Fibroblast of villous mesenchyme (primary cell): ENCODE measurements around the gene COL1A1. TPM values are rescaled to one million over a fixed set of nuclear protein-coding genes. Genes with fewer than 3 reads are reported as not detected.

Experiments
- DNase-seq: peaks from one replicate; pipeline ENCODE4 v3.0.0-alpha.2; 2010; ENCODE audit warnings: low read depth
- H3K4me3 ChIP-seq: 2 replicates; pipeline ENCODE4 v1.5.1; 2011; ENCODE audit warnings: low read depth, mild to moderate bottlenecking, low read length
- CTCF ChIP-seq: IDR thresholded peaks from 2 replicates; pipeline ENCODE4 v1.5.1; 2012; ENCODE audit warnings: low read depth, mild to moderate bottlenecking, low read length; ENCODE audit not compliant: insufficient read depth
- total RNA-seq: library from RNA; depleted of rRNA; stranded (reverse); fragments of >200 nt; gene quantifications from 2 replicates; pipeline ENCODE4 v1.2.3, GENCODE V29; 2012

Gene COL1A1
- total RNA-seq, result 2,749 and 5,894 TPM in 2 replicates

- peak within 1 kb of the TSS; percentile 100 for H3K4me3 ChIP-seq
- no peak for TF ChIP-seq CTCF
- DNase-seq, result peak; percentile 93
Observed at GRCh38 chr17:50201276-50201854, at the start of gene COL1A1. COL1A1 (minus strand) TSS chr17:50201631; CDS start chr17:50201513, 118 bp downstream.

- H3K4me3 ChIP-seq, result no peak overlapping the region
- DNase-seq, result no peak
- no peak for TF ChIP-seq CTCF
Observed at GRCh38 chr17:50248255-50248654, 46.8 kb upstream of the COL1A1 start.

- no peak for DNase-seq
- no peak for TF ChIP-seq CTCF
Observed at GRCh38 chr17:50244771-50245170, 43.3 kb upstream of the COL1A1 start.

GRCh38 chr17:50241431-50241830 lies 40.0 kb upstream of the COL1A1 start:
- no peak for DNase-seq
- no peak for TF ChIP-seq CTCF
- no peak overlapping the region for H3K4me3 ChIP-seq

More at GRCh38 chr17:50244771-50245170, 43.3 kb upstream of the COL1A1 start:
- H3K4me3 ChIP-seq, result no peak overlapping the region

GRCh38 chr17:50240851-50241250 lies 39.4 kb upstream of the COL1A1 start:
- TF ChIP-seq CTCF, result no peak
- peak; percentile 25 for DNase-seq
- no peak overlapping the region for H3K4me3 ChIP-seq

- no peak for TF ChIP-seq CTCF
- no peak for DNase-seq
- H3K4me3 ChIP-seq, result no peak overlapping the region
Observed at GRCh38 chr17:50239937-50240336, 38.5 kb upstream of the COL1A1 start.
